ENCODE data around the gene PTPN3.

PTPN3 gene

GRCh38 chr9:109466623-109467590, 31.2 kb downstream of the PTPN3 start:
- H3K36me3 ChIP-seq (ENCODE audit: control insufficient read depth, insufficient read depth, low read length): no peaks in the 10 kb centered on the region
- no peak overlapping the region for H3K4me3 ChIP-seq (ENCODE audit: low read length)
- H3K27me3 ChIP-seq (ENCODE audit: control insufficient read depth, insufficient read depth, low read length): no peaks in the 10 kb centered on the region
- H3K9me3 ChIP-seq (ENCODE audit: control insufficient read depth, insufficient read depth, low read length): no peaks in the 10 kb centered on the region
- no peak for DNase-seq (ENCODE audit: low read depth, low spot score)
- whole genome bisulfite sequencing (ENCODE audit: insufficient coverage, insufficient read length): no CpG with 5 or more reads among the region's 12 CpGs
- no peaks in the 10 kb centered on the region for H3K4me1 ChIP-seq (ENCODE audit: control insufficient read depth, insufficient read depth, low read length)
- H3K27ac ChIP-seq (ENCODE audit: low read length): no peak overlapping the region

- Histone ChIP-seq H3K27ac (ENCODE audit: low read length) (no peak overlapping the region), H3K27me3 (ENCODE audit: control insufficient read depth, insufficient read depth, low read length) (no peaks in the 10 kb centered on the region), H3K4me1 (ENCODE audit: control insufficient read depth, insufficient read depth, low read length) (no peaks in the 10 kb centered on the region), H3K9me3 (ENCODE audit: control insufficient read depth, insufficient read depth, low read length) (no peaks in the 10 kb centered on the region), H3K4me3 (ENCODE audit: low read length) (no peak overlapping the region), H3K36me3 (ENCODE audit: control insufficient read depth, insufficient read depth, low read length) (no peaks in the 10 kb centered on the region)
- DNase-seq (ENCODE audit: low read depth, low spot score): no peak
- WGBS (ENCODE audit: insufficient coverage, insufficient read length): 100% methylated on average over 1 of the region's 7 CpGs
Observed at GRCh38 chr9:109463924-109464625, 34.0 kb downstream of the PTPN3 start.

- H3K4me3 ChIP-seq (ENCODE audit: low read length): no peak overlapping the region
- 0 out of 2 replicates have a peak, but pooled peaks cover 1% of the 10 kb centered on the region for H3K4me1 ChIP-seq (ENCODE audit: control insufficient read depth, insufficient read depth, low read length)
- H3K27ac ChIP-seq (ENCODE audit: low read length): no peak overlapping the region
- WGBS (ENCODE audit: insufficient coverage, insufficient read length): no CpG with 5 or more reads among the region's 6 CpGs
- H3K27me3 ChIP-seq (ENCODE audit: control insufficient read depth, insufficient read depth, low read length): no peaks in the 10 kb centered on the region
- no peak for DNase-seq (ENCODE audit: low read depth, low spot score)
- H3K36me3 ChIP-seq (ENCODE audit: control insufficient read depth, insufficient read depth, low read length): no peaks in the 10 kb centered on the region
- H3K9me3 ChIP-seq (ENCODE audit: control insufficient read depth, insufficient read depth, low read length): no peaks in the 10 kb centered on the region
Observed at GRCh38 chr9:109460576-109460975, 37.5 kb downstream of the PTPN3 start.

GRCh38 chr9:109459423-109459822, 38.7 kb downstream of the PTPN3 start:
- no peak overlapping the region for H3K27ac ChIP-seq (ENCODE audit: low read length)
- WGBS (ENCODE audit: insufficient coverage, insufficient read length): no CpG with 5 or more reads among the region's 4 CpGs
- H3K36me3 ChIP-seq (ENCODE audit: control insufficient read depth, insufficient read depth, low read length): no peaks in the 10 kb centered on the region
- H3K4me1 ChIP-seq (ENCODE audit: control insufficient read depth, insufficient read depth, low read length): 0 out of 2 replicates have a peak, but pooled peaks cover 1% of the 10 kb centered on the region
- no peaks in the 10 kb centered on the region for H3K9me3 ChIP-seq (ENCODE audit: control insufficient read depth, insufficient read depth, low read length)
- DNase-seq (ENCODE audit: low read depth, low spot score): no peak
- no peaks in the 10 kb centered on the region for H3K27me3 ChIP-seq (ENCODE audit: control insufficient read depth, insufficient read depth, low read length)
- no peak overlapping the region for H3K4me3 ChIP-seq (ENCODE audit: low read length)

- H3K9me3 ChIP-seq (ENCODE audit: control insufficient read depth, insufficient read depth, low read length): no peaks in the 10 kb centered on the region
- H3K4me3 ChIP-seq (ENCODE audit: low read length): no peak overlapping the region
- H3K4me1 ChIP-seq (ENCODE audit: control insufficient read depth, insufficient read depth, low read length): 0 out of 2 replicates have a peak, but pooled peaks cover 1% of the 10 kb centered on the region
- H3K36me3 ChIP-seq (ENCODE audit: control insufficient read depth, insufficient read depth, low read length): no peaks in the 10 kb centered on the region
- no peak overlapping the region for H3K27ac ChIP-seq (ENCODE audit: low read length)
- no peak for DNase-seq (ENCODE audit: low read depth, low spot score)
- WGBS (ENCODE audit: insufficient coverage, insufficient read length): no CpG with 5 or more reads among the region's 8 CpGs
- H3K27me3 ChIP-seq (ENCODE audit: control insufficient read depth, insufficient read depth, low read length): no peaks in the 10 kb centered on the region
Observed at GRCh38 chr9:109458453-109459211, 39.5 kb downstream of the PTPN3 start.

- H3K36me3 ChIP-seq (ENCODE audit: control insufficient read depth, insufficient read depth, low read length): no peaks in the 10 kb centered on the region
- WGBS (ENCODE audit: insufficient coverage, insufficient read length): no CpG with 5 or more reads among the region's 7 CpGs
- H3K4me3 ChIP-seq (ENCODE audit: low read length): no peak overlapping the region
- H3K27me3 ChIP-seq (ENCODE audit: control insufficient read depth, insufficient read depth, low read length): no peaks in the 10 kb centered on the region
- H3K4me1 ChIP-seq (ENCODE audit: control insufficient read depth, insufficient read depth, low read length): 0 out of 2 replicates have a peak, but pooled peaks cover 1% of the 10 kb centered on the region
- H3K9me3 ChIP-seq (ENCODE audit: control insufficient read depth, insufficient read depth, low read length): no peaks in the 10 kb centered on the region
- H3K27ac ChIP-seq (ENCODE audit: low read length): no peak overlapping the region
- DNase-seq (ENCODE audit: low read depth, low spot score): no peak
Observed at GRCh38 chr9:109456811-109457210, 41.3 kb downstream of the PTPN3 start.

GRCh38 chr9:109455861-109456260, 42.2 kb downstream of the PTPN3 start:
- Histone ChIP-seq H3K36me3 (ENCODE audit: control insufficient read depth, insufficient read depth, low read length) (no peaks in the 10 kb centered on the region), H3K27me3 (ENCODE audit: control insufficient read depth, insufficient read depth, low read length) (no peaks in the 10 kb centered on the region), H3K9me3 (ENCODE audit: control insufficient read depth, insufficient read depth, low read length) (no peaks in the 10 kb centered on the region), H3K27ac (ENCODE audit: low read length) (no peak overlapping the region), H3K4me3 (ENCODE audit: low read length) (no peak overlapping the region), H3K4me1 (ENCODE audit: control insufficient read depth, insufficient read depth, low read length) (0 out of 2 replicates have a peak, but pooled peaks cover 1% of the 10 kb centered on the region)
- WGBS (ENCODE audit: insufficient coverage, insufficient read length): no CpG with 5 or more reads among the region's 11 CpGs
- DNase-seq (ENCODE audit: low read depth, low spot score): no peak

- H3K27ac ChIP-seq (ENCODE audit: low read length): no peak overlapping the region
- no peaks in the 10 kb centered on the region for H3K9me3 ChIP-seq (ENCODE audit: control insufficient read depth, insufficient read depth, low read length)
- H3K36me3 ChIP-seq (ENCODE audit: control insufficient read depth, insufficient read depth, low read length): no peaks in the 10 kb centered on the region
- H3K4me3 ChIP-seq (ENCODE audit: low read length): no peak overlapping the region
- H3K4me1 ChIP-seq (ENCODE audit: control insufficient read depth, insufficient read depth, low read length): 0 out of 2 replicates have a peak, but pooled peaks cover 1% of the 10 kb centered on the region
- no CpG with 5 or more reads among the region's 7 CpGs for WGBS (ENCODE audit: insufficient coverage, insufficient read length)
- no peak for DNase-seq (ENCODE audit: low read depth, low spot score)
- H3K27me3 ChIP-seq (ENCODE audit: control insufficient read depth, insufficient read depth, low read length): no peaks in the 10 kb centered on the region
Observed at GRCh38 chr9:109455391-109455790, 42.7 kb downstream of the PTPN3 start.

- Histone ChIP-seq H3K36me3 (ENCODE audit: control insufficient read depth, insufficient read depth, low read length) (no peaks in the 10 kb centered on the region), H3K4me1 (ENCODE audit: control insufficient read depth, insufficient read depth, low read length) (0 out of 2 replicates have a peak, but pooled peaks cover 1% of the 10 kb centered on the region), H3K9me3 (ENCODE audit: control insufficient read depth, insufficient read depth, low read length) (no peaks in the 10 kb centered on the region), H3K27me3 (ENCODE audit: control insufficient read depth, insufficient read depth, low read length) (no peaks in the 10 kb centered on the region), H3K27ac (ENCODE audit: low read length) (no peak overlapping the region), H3K4me3 (ENCODE audit: low read length) (no peak overlapping the region)
- no peak for DNase-seq (ENCODE audit: low read depth, low spot score)
- no CpG with 5 or more reads among the region's 5 CpGs for WGBS (ENCODE audit: insufficient coverage, insufficient read length)
Observed at GRCh38 chr9:109454601-109455155, 43.4 kb downstream of the PTPN3 start.

GRCh38 chr9:109454041-109454440, 44.1 kb downstream of the PTPN3 start:
- H3K36me3 ChIP-seq (ENCODE audit: control insufficient read depth, insufficient read depth, low read length): no peaks in the 10 kb centered on the region
- no peak for DNase-seq (ENCODE audit: low read depth, low spot score)
- no peak overlapping the region for H3K27ac ChIP-seq (ENCODE audit: low read length)
- H3K4me1 ChIP-seq (ENCODE audit: control insufficient read depth, insufficient read depth, low read length): peaks cover 3% of the 10 kb centered on the region; the same call in 1 of the 2 replicates
- no peaks in the 10 kb centered on the region for H3K9me3 ChIP-seq (ENCODE audit: control insufficient read depth, insufficient read depth, low read length)
- no peaks in the 10 kb centered on the region for H3K27me3 ChIP-seq (ENCODE audit: control insufficient read depth, insufficient read depth, low read length)
- H3K4me3 ChIP-seq (ENCODE audit: low read length): no peak overlapping the region

Measured in iPS DF 6.9 (cell line).